Stomach (tissue), 9 donors: ENCODE data around the gene ZNF84. TPM values are rescaled to one million over a fixed set of nuclear protein-coding genes. Genes with fewer than 3 reads are reported as not detected.
A peak's percentile ranks its signal among the peaks of the same experiment; 100 is the strongest.

Experiments
- DNase-seq, 2 donors: peaks; one replicate each; pipeline versions ENCODE4 v3.0.0 to v3.0.0-alpha.2; 2013 to 2019
- H3K27ac ChIP-seq, 5 donors: fragments of 200-600 bp in 4 of 5; sonication (generic) in 4 of 5; one replicate each; pipeline ENCODE4 v1.5.1; 2013 to 2019; ENCODE audit warnings: mild to moderate bottlenecking in 1 of 5, moderate library complexity in 1 of 5
- H3K27me3 ChIP-seq, 3 donors: fragments of 200-600 bp; sonication (generic); one replicate each; pipeline ENCODE4 v1.5.1; 2017 to 2019; ENCODE audit warnings: mixed run types in 1 of 3
- H3K36me3 ChIP-seq, 4 donors: fragments of 200-600 bp; sonication (generic); 1 replicate in 3 of 4; 2 replicates in 1 of 4; pipeline ENCODE4 v1.5.1; 2016 to 2019
- H3K4me1 ChIP-seq, 4 donors: fragments of 200-600 bp; sonication (generic); one replicate each; pipeline ENCODE4 v1.5.1; 2016 to 2019
- H3K4me3 ChIP-seq, 4 donors: fragments of 200-600 bp; sonication (generic) in 3 of 4; one replicate each; pipeline ENCODE4 v1.5.1; 2016 to 2019; ENCODE audit warnings: mild to moderate bottlenecking in 1 of 4
- H3K9me3 ChIP-seq, 4 donors: fragments of 200-600 bp; sonication (generic); one replicate each; pipeline ENCODE4 v1.5.1; 2016 to 2019
- CTCF ChIP-seq, 7 experiments: fragments of 450-650 bp in 4 of 7; fragments of 200-600 bp in 3 of 7; sonication (generic) in 3 of 7; IDR thresholded peaks; one replicate each; pipeline ENCODE4 v1.5.1; 2016 to 2019; ENCODE audit warnings: antibody characterized with exemption in 7 of 7, control low read depth in 2 of 7, mild to moderate bottlenecking in 1 of 7
- EP300 ChIP-seq: sonication (generic); formaldehyde crosslinking; IDR thresholded peaks from one replicate; pipeline ENCODE4 v1.6.1; 2017; ENCODE audit warnings: antibody characterized with exemption
- POLR2A ChIP-seq, 4 donors: fragments of 450-650 bp; IDR thresholded peaks; one replicate each; pipeline ENCODE4 v1.6.1; 2016; ENCODE audit warnings: antibody characterized with exemption in 4 of 4, control low read depth in 2 of 4, mild to moderate bottlenecking in 1 of 4, moderate library complexity in 1 of 4
- POLR2AphosphoS5 ChIP-seq, 3 donors: sonication (generic); formaldehyde crosslinking; IDR thresholded peaks; one replicate each; pipeline ENCODE4 v1.6.1; 2016; ENCODE audit warnings: antibody characterized with exemption in 3 of 3
- WGBS, 5 donors: extraction: QIAGEN DNeasy Blood & Tissue Kit in 3 of 5; methylation state at CpG; one replicate each; pipeline versions ENCODE4 v1.1.5 to v1.1.7; 2013 to 2018; 5-methylcytosine and 5-hydroxymethylcytosine counted together
- intact Hi-C: fragments of 100-400 bp; cut with DNase I; formaldehyde crosslinking; loops from one replicate; pipeline ENCODE4 v1.15.1; 2023; ENCODE audit warnings: low total_unique reads
- polyA plus RNA-seq, 3 donors: library from polyadenylated mRNA; stranded (reverse); fragments of 200-250 nt; gene quantifications; one replicate each; pipeline ENCODE4 v1.2.3, GENCODE V29; 2013
- total RNA-seq, 5 donors: library from RNA; depleted of rRNA; stranded (reverse); fragments of >200 nt; gene quantifications; one replicate each; pipeline versions ENCODE4 v1.1.0 to v1.2.3, GENCODE V29; 2014 to 2016
- donor health status: healthy with polysubstance abuse.
- donor health status: Bipolar disorder and iron deficiency.
- donor health status: healthy.

Gene ZNF84
- total and polyA plus RNA-seq, 8 donors = 3.5 to 53.3 (median 12.2) TPM

DNA sequence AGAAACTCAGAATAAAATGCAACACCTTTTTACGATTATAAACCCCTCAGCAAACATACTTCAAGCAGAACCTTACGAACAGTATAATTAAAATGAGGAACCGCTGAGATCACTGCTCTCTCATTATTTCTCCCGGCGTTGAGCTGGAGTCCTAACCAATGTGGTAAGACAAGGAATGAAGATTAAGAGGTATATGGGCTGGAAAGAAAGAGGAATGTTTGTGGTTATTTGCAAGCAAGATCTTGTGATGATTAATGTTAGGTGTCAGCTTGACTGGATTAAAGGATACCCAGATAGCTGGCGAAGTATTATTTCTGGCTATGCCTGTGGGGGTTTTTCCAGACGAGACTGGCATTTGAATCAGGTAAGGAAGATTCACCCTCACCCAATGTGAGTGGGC lies 10.3 kb upstream of the ZNF84 start:
- no peak for TF ChIP-seq CTCF (IDR thresholded peaks at IDR 0.05)
- no peak for TF ChIP-seq POLR2AphosphoS5 (IDR thresholded peaks at IDR 0.05)
- no peak for TF ChIP-seq POLR2A (IDR thresholded peaks at IDR 0.05)
- no peak for TF ChIP-seq EP300
- WGBS, 5 donors = 92 to 95% (median 93%) methylated on average over 7 of the region's 7 CpGs
- H3K27ac ChIP-seq = no peak overlapping the region
- no peak overlapping the region for H3K4me3 ChIP-seq
- H3K36me3 ChIP-seq = no peaks in the 10 kb centered on the region
- no peaks in the 10 kb centered on the region for H3K27me3 ChIP-seq
- peaks cover 22 to 98% (median 72%) of the 10 kb centered on the region in 4 donors for H3K9me3 ChIP-seq
- H3K4me1 ChIP-seq = no peaks in the 10 kb centered on the region
- DNase-seq = no peak
- intact Hi-C loops = no loop called here

- H3K4me1 ChIP-seq = peaks cover 4 to 15% (median 12%) of the 10 kb centered on the region in 4 donors
- WGBS, 5 donors = 46 to 55% (median 52%) methylated on average over 4 of the region's 4 CpGs
- H3K27me3 ChIP-seq = no peaks in the 10 kb centered on the region
- peaks cover 40 to 75% (median 61%) of the 10 kb centered on the region in 4 donors for H3K9me3 ChIP-seq
- no peak for DNase-seq
- H3K36me3 ChIP-seq = peaks cover 20 to 45% (median 32%) of the 10 kb centered on the region in 4 donors
- TF ChIP-seq POLR2A (IDR thresholded peaks at IDR 0.05) (no peak), CTCF (IDR thresholded peaks at IDR 0.05) (no peak), POLR2AphosphoS5 (IDR thresholded peaks at IDR 0.05) (no peak), EP300 (no peak)
- H3K27ac ChIP-seq = peak overlapping the region in 4 of 5 donors; percentile 93 to 97 (median 96)
- peak overlapping the region; percentile 68 to 80 (median 76) for H3K4me3 ChIP-seq
- intact Hi-C loops = loop anchor here (10.0 kb wide), 1 partner anchor 53 kb away; the partner anchor contains the start of gene ZNF26
Observed at GRCh38 chr12:133038118-133038709, 905 bp downstream of the ZNF84 start.

GRCh38 chr12:133046698-133047097 lies 9.4 kb downstream of the ZNF84 start:
- Histone ChIP-seq H3K4me1 (no peaks in the 10 kb centered on the region), H3K27ac (no peak overlapping the region), H3K9me3 (peaks cover 86 to 100% (median 98%) of the 10 kb centered on the region in 4 donors), H3K36me3 (peaks cover 75 to 100% (median 99%) of the 10 kb centered on the region in 4 donors), H3K4me3 (no peak overlapping the region), H3K27me3 (no peaks in the 10 kb centered on the region)
- TF ChIP-seq CTCF (IDR thresholded peaks at IDR 0.05) (no peak), EP300 (no peak), POLR2AphosphoS5 (IDR thresholded peaks at IDR 0.05) (no peak)
- no peak for DNase-seq
- intact Hi-C loops = no loop called here
- 94 to 98% (median 96%) methylated on average over 3 of the region's 3 CpGs for WGBS, 5 donors

GRCh38 chr12:133057446-133057845 lies 20.1 kb downstream of the ZNF84 start:
- no peak overlapping the region for H3K27ac ChIP-seq
- no peak for TF ChIP-seq EP300
- no peak for TF ChIP-seq POLR2A (IDR thresholded peaks at IDR 0.05)
- no peak for TF ChIP-seq CTCF (IDR thresholded peaks at IDR 0.05)
- TF ChIP-seq POLR2AphosphoS5 (IDR thresholded peaks at IDR 0.05) = no peak
- H3K27me3 ChIP-seq = no peaks in the 10 kb centered on the region
- DNase-seq = no peak
- intact Hi-C loops = no loop called here
- H3K4me1 ChIP-seq = no peaks in the 10 kb centered on the region
- peaks cover 87 to 100% (median 99%) of the 10 kb centered on the region in 4 donors for H3K9me3 ChIP-seq
- 93 to 100% (median 98%) methylated on average over 5 of the region's 5 CpGs for WGBS, 5 donors
- H3K4me3 ChIP-seq = no peak overlapping the region
- H3K36me3 ChIP-seq = peaks cover 46 to 83% (median 61%) of the 10 kb centered on the region in 4 donors
